Choroid plexus epithelial cell (primary cell): ENCODE data around the gene EIF2S2.

Experiments
- DNase-seq: peaks from one replicate; pipeline ENCODE4 v3.0.0-alpha.2; 2010; ENCODE audit warnings: low read depth
- H3K4me3 ChIP-seq: 2 replicates; pipeline ENCODE4 v1.5.1; 2011; ENCODE audit warnings: low read depth, mild to moderate bottlenecking, control low read depth, low read length, moderate library complexity
- CTCF ChIP-seq: conservative IDR thresholded peaks from 2 replicates; pipeline ENCODE4 v1.5.1; 2011; ENCODE audit warnings: low read depth, mild to moderate bottlenecking, control low read depth, inconsistent platforms, low read length, moderate library complexity

The EIF2S2 gene

GRCh38 chr20:34040300-34040995 lies 71.6 kb downstream of the EIF2S2 start:
- no peak for DNase-seq
- no peak for TF ChIP-seq CTCF
- no peak overlapping the region for H3K4me3 ChIP-seq
